Measurements from ENCODE around the gene NYNRIN.

The NYNRIN gene

GRCh38 chr14:24416254-24416931 lies 17.6 kb downstream of the NYNRIN start:
- no peak overlapping the region for H3K9ac ChIP-seq (ENCODE audit: low read length in 2 of 2)
- H3K4me1 ChIP-seq (ENCODE audit: control insufficient read depth, insufficient read depth, low read length): peaks cover 3% of the 10 kb centered on the region
- H3K4me3 ChIP-seq (ENCODE audit: low read length in 2 of 2): no peak overlapping the region
- H3K27ac ChIP-seq (ENCODE audit: low read length): no peak overlapping the region
- peaks cover 0 to 21% of the 10 kb centered on the region in 2 donors for H3K36me3 ChIP-seq (ENCODE audit: control insufficient read depth in 2 of 2, insufficient read depth in 2 of 2, low read length in 2 of 2)
- peaks cover 3 to 7% of the 10 kb centered on the region in 2 donors for H3K27me3 ChIP-seq (ENCODE audit: control insufficient read depth in 1 of 2, insufficient read depth in 2 of 2, low read length in 2 of 2)
- no peaks in the 10 kb centered on the region for H3K9me3 ChIP-seq (ENCODE audit: control insufficient read depth in 2 of 2, low read length in 2 of 2)

- H3K4me1 ChIP-seq (ENCODE audit: control insufficient read depth, insufficient read depth, low read length): peaks cover 3% of the 10 kb centered on the region
- peaks cover 3 to 7% of the 10 kb centered on the region in 2 donors for H3K27me3 ChIP-seq (ENCODE audit: control insufficient read depth in 1 of 2, insufficient read depth in 2 of 2, low read length in 2 of 2)
- no peak overlapping the region for H3K9ac ChIP-seq (ENCODE audit: low read length in 2 of 2)
- peaks cover 0 to 21% of the 10 kb centered on the region in 2 donors for H3K36me3 ChIP-seq (ENCODE audit: control insufficient read depth in 2 of 2, insufficient read depth in 2 of 2, low read length in 2 of 2)
- H3K4me3 ChIP-seq (ENCODE audit: low read length in 2 of 2): no peak overlapping the region
- no peak overlapping the region for H3K27ac ChIP-seq (ENCODE audit: low read length)
- H3K9me3 ChIP-seq (ENCODE audit: control insufficient read depth in 2 of 2, low read length in 2 of 2): no peaks in the 10 kb centered on the region
Observed at GRCh38 chr14:24416932-24417619, 18.3 kb downstream of the NYNRIN start.

DNA sequence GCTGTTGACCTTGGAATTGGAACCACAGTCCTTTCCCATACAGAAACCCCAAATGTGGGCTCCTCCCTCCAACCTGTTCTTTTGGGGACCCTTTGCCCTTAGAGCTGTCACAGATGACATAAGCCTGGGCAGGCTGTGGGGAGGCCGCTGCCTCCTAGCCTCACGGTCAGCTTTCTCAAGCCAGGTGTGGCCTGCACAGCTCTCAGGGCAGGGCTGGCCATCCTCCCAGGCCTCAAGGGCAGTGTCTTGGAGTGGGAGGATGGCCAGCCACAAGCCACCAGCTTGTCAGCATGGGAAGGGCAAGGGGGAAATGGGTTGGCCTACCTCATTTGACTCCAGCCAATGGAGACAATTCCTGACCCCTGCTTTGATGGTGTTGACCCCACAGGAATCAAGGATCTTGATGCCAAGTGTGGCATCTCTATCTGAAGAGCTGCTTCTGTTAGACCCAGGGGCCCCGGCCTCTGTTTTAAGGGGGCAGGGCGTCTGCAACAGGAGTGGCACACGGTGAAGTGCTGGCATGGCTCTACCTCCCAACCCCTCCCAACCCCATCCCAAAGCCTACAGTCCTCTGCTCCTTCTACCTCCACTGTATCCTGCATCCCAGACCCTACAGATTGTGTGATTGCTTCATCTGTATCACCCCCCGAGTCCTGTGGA lies 19.2 kb downstream of the NYNRIN start:
- no peak overlapping the region for H3K27ac ChIP-seq (ENCODE audit: low read length)
- peaks cover 7 to 12% of the 10 kb centered on the region in 2 donors for H3K27me3 ChIP-seq (ENCODE audit: control insufficient read depth in 1 of 2, insufficient read depth in 2 of 2, low read length in 2 of 2)
- no peak overlapping the region for H3K9ac ChIP-seq (ENCODE audit: low read length in 2 of 2)
- H3K4me3 ChIP-seq (ENCODE audit: low read length in 2 of 2): no peak overlapping the region
- H3K4me1 ChIP-seq (ENCODE audit: control insufficient read depth, insufficient read depth, low read length): peaks cover 3% of the 10 kb centered on the region
- no peaks in the 10 kb centered on the region for H3K9me3 ChIP-seq (ENCODE audit: control insufficient read depth in 2 of 2, low read length in 2 of 2)
- H3K36me3 ChIP-seq (ENCODE audit: control insufficient read depth in 2 of 2, insufficient read depth in 2 of 2, low read length in 2 of 2): peaks cover 0 to 18% of the 10 kb centered on the region in 2 donors

GRCh38 chr14:24418492-24418873 lies 19.7 kb downstream of the NYNRIN start:
- peaks cover 7 to 12% of the 10 kb centered on the region in 2 donors for H3K27me3 ChIP-seq (ENCODE audit: control insufficient read depth in 1 of 2, insufficient read depth in 2 of 2, low read length in 2 of 2)
- H3K4me1 ChIP-seq (ENCODE audit: control insufficient read depth, insufficient read depth, low read length): peaks cover 3% of the 10 kb centered on the region
- H3K4me3 ChIP-seq (ENCODE audit: low read length in 2 of 2): no peak overlapping the region
- H3K27ac ChIP-seq (ENCODE audit: low read length): no peak overlapping the region
- no peak overlapping the region for H3K9ac ChIP-seq (ENCODE audit: low read length in 2 of 2)
- H3K36me3 ChIP-seq (ENCODE audit: control insufficient read depth in 2 of 2, insufficient read depth in 2 of 2, low read length in 2 of 2): peaks cover 0 to 15% of the 10 kb centered on the region in 2 donors
- no peaks in the 10 kb centered on the region for H3K9me3 ChIP-seq (ENCODE audit: control insufficient read depth in 2 of 2, low read length in 2 of 2)

DNA sequence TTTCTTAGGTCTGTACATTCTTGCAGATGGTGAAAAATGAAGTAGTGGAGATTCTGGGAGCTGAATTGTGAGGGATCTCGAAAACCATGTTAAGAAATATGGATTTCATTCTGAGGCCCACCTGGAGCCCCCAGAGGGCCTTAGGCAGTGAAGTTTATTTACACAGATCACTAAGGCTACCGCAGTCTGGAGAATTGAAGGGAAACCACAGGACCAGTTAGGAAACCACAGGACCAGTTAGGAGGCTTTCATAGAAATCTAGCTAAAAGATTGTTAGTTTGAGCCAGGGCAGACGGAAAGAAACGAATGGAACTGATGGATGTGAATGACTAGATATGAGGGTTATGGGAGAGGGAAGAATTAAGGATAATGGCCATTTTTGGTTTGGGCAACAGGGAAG lies 23.5 kb downstream of the NYNRIN start:
- Histone ChIP-seq H3K27ac (ENCODE audit: low read length) (no peak overlapping the region), H3K4me3 (ENCODE audit: low read length in 2 of 2) (no peak overlapping the region), H3K27me3 (ENCODE audit: control insufficient read depth in 1 of 2, insufficient read depth in 2 of 2, low read length in 2 of 2) (peaks cover 7 to 12% of the 10 kb centered on the region in 2 donors), H3K36me3 (ENCODE audit: control insufficient read depth in 2 of 2, insufficient read depth in 2 of 2, low read length in 2 of 2) (no peaks in the 10 kb centered on the region), H3K4me1 (ENCODE audit: control insufficient read depth, insufficient read depth, low read length) (peaks cover 5% of the 10 kb centered on the region), H3K9me3 (ENCODE audit: control insufficient read depth in 2 of 2, low read length in 2 of 2) (no peaks in the 10 kb centered on the region), H3K9ac (ENCODE audit: low read length in 2 of 2) (peak overlapping the region in 1 of 2 donors; percentile 21)

GRCh38 chr14:24422694-24423601 lies 24.1 kb downstream of the NYNRIN start:
- Histone ChIP-seq H3K27me3 (ENCODE audit: control insufficient read depth in 1 of 2, insufficient read depth in 2 of 2, low read length in 2 of 2) (peaks cover 7 to 12% of the 10 kb centered on the region in 2 donors), H3K9me3 (ENCODE audit: control insufficient read depth in 2 of 2, low read length in 2 of 2) (no peaks in the 10 kb centered on the region), H3K4me1 (ENCODE audit: control insufficient read depth, insufficient read depth, low read length) (peaks cover 5% of the 10 kb centered on the region), H3K4me3 (ENCODE audit: low read length in 2 of 2) (no peak overlapping the region), H3K36me3 (ENCODE audit: control insufficient read depth in 2 of 2, insufficient read depth in 2 of 2, low read length in 2 of 2) (no peaks in the 10 kb centered on the region), H3K9ac (ENCODE audit: low read length in 2 of 2) (peak overlapping the region in 1 of 2 donors; percentile 21), H3K27ac (ENCODE audit: low read length) (no peak overlapping the region)

DNA sequence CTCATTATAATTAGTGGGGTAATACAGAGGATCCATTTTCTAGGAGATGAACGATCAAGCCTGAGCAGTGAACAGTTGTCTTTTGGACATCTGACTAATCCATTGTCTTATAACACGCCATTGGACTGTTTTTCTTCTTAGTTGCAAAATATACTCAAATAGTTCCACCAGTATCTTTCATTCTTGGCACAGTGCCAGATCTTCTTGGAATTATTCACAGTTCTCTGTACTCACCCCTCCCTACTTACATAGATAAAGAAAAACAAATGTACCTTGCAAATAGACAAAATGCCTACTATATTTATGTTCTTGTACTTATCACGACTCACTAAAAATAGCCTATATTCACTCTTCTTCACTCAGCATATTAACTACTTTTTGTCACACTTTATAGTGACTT lies 26.9 kb downstream of the NYNRIN start:
- H3K27ac ChIP-seq (ENCODE audit: low read length): no peak overlapping the region

GRCh38 chr14:24426150-24426911 lies 27.5 kb downstream of the NYNRIN start:
- H3K9me3 ChIP-seq (ENCODE audit: control insufficient read depth in 2 of 2, low read length in 2 of 2): no peaks in the 10 kb centered on the region
- no peak overlapping the region for H3K9ac ChIP-seq (ENCODE audit: low read length in 2 of 2)
- no peak overlapping the region for H3K27ac ChIP-seq (ENCODE audit: low read length)
- H3K27me3 ChIP-seq (ENCODE audit: control insufficient read depth in 1 of 2, insufficient read depth in 2 of 2, low read length in 2 of 2): peaks cover under 1 to 9% of the 10 kb centered on the region in 2 donors
- H3K4me1 ChIP-seq (ENCODE audit: control insufficient read depth, insufficient read depth, low read length): peaks cover 22% of the 10 kb centered on the region
- H3K4me3 ChIP-seq (ENCODE audit: low read length in 2 of 2): no peak overlapping the region
- peaks cover 0 to 2% of the 10 kb centered on the region in 2 donors for H3K36me3 ChIP-seq (ENCODE audit: control insufficient read depth in 2 of 2, insufficient read depth in 2 of 2, low read length in 2 of 2)

More for the DNA sequence above, 26.9 kb downstream of the NYNRIN start:
- Histone ChIP-seq H3K9me3 (ENCODE audit: control insufficient read depth in 2 of 2, low read length in 2 of 2) (no peaks in the 10 kb centered on the region), H3K9ac (ENCODE audit: low read length in 2 of 2) (no peak overlapping the region), H3K4me1 (ENCODE audit: control insufficient read depth, insufficient read depth, low read length) (peaks cover 15% of the 10 kb centered on the region), H3K27me3 (ENCODE audit: control insufficient read depth in 1 of 2, insufficient read depth in 2 of 2, low read length in 2 of 2) (peaks cover 3 to 9% of the 10 kb centered on the region in 2 donors), H3K4me3 (ENCODE audit: low read length in 2 of 2) (no peak overlapping the region), H3K36me3 (ENCODE audit: control insufficient read depth in 2 of 2, insufficient read depth in 2 of 2, low read length in 2 of 2) (no peaks in the 10 kb centered on the region)

GRCh38 chr14:24426912-24427536 lies 28.2 kb downstream of the NYNRIN start:
- Histone ChIP-seq H3K9ac (ENCODE audit: low read length in 2 of 2) (peak overlapping the region; percentile 17 to 29), H3K4me1 (ENCODE audit: control insufficient read depth, insufficient read depth, low read length) (peaks cover 28% of the 10 kb centered on the region), H3K9me3 (ENCODE audit: control insufficient read depth in 2 of 2, low read length in 2 of 2) (no peaks in the 10 kb centered on the region), H3K36me3 (ENCODE audit: control insufficient read depth in 2 of 2, insufficient read depth in 2 of 2, low read length in 2 of 2) (peaks cover 1 to 7% of the 10 kb centered on the region in 2 donors), H3K4me3 (ENCODE audit: low read length in 2 of 2) (no peak overlapping the region), H3K27ac (ENCODE audit: low read length) (no peak overlapping the region), H3K27me3 (ENCODE audit: control insufficient read depth in 1 of 2, insufficient read depth in 2 of 2, low read length in 2 of 2) (peaks cover 0 to 9% of the 10 kb centered on the region in 2 donors)
